Liver (tissue), 9 donors: ENCODE data around the gene GJA10. TPM values are rescaled to one million over a fixed set of nuclear protein-coding genes. Genes with fewer than 3 reads are reported as not detected.

Experiments
- DNase-seq: peaks from one replicate; pipeline ENCODE4 v3.0.0-alpha.2; 2017; ENCODE audit warnings: low spot score
- H3K27ac ChIP-seq, 2 donors: one replicate each; pipeline ENCODE4 v1.7.0; 2013; ENCODE audit warnings: inconsistent platforms in 2 of 2, low read length in 2 of 2, control low read depth in 1 of 2, low read depth in 1 of 2, mild to moderate bottlenecking in 1 of 2
- H3K27me3 ChIP-seq, 4 donors: one replicate each; pipeline versions ENCODE4 v1.6.1 to v1.7.0; 2013; ENCODE audit warnings: low read length in 3 of 4, inconsistent platforms in 1 of 4, mild to moderate bottlenecking in 1 of 4, moderate library complexity in 1 of 4; ENCODE audit not compliant: control insufficient read depth in 4 of 4, insufficient read depth in 4 of 4
- H3K36me3 ChIP-seq, 4 donors: one replicate each; pipeline versions ENCODE4 v1.6.1 to v1.7.0; 2013; ENCODE audit warnings: low read length in 3 of 4, mild to moderate bottlenecking in 3 of 4, low read depth in 1 of 4, moderate library complexity in 1 of 4; ENCODE audit not compliant: control insufficient read depth in 4 of 4, insufficient read depth in 3 of 4
- H3K4me1 ChIP-seq, 4 donors: one replicate each; pipeline versions ENCODE4 v1.6.1 to v1.7.0; 2013; ENCODE audit warnings: low read length in 3 of 4, mild to moderate bottlenecking in 3 of 4, moderate library complexity in 1 of 4; ENCODE audit not compliant: control insufficient read depth in 4 of 4, insufficient read depth in 4 of 4
- H3K4me3 ChIP-seq, 3 donors: one replicate each; pipeline versions ENCODE4 v1.6.1 to v1.7.0; 2013; ENCODE audit warnings: low read length in 3 of 3, control low read depth in 1 of 3, low read depth in 1 of 3, mild to moderate bottlenecking in 1 of 3
- H3K9ac ChIP-seq, 2 donors: one replicate each; pipeline ENCODE4 v1.7.0; 2013; ENCODE audit warnings: low read length in 2 of 2, mild to moderate bottlenecking in 2 of 2, moderate library complexity in 2 of 2, control low read depth in 1 of 2, low read depth in 1 of 2
- H3K9me3 ChIP-seq, 4 donors: one replicate each; pipeline versions ENCODE4 v1.6.1 to v1.7.0; 2013; ENCODE audit warnings: low read length in 3 of 4; ENCODE audit not compliant: control insufficient read depth in 4 of 4
- ATF3 ChIP-seq: IDR thresholded peaks from 2 replicates; pipeline ENCODE4 v1.6.1; 2016; ENCODE audit warnings: antibody characterized with exemption
- CTCF ChIP-seq: fragments of 150-350 bp; IDR thresholded peaks from 2 replicates; pipeline ENCODE4 v1.5.1; 2017; ENCODE audit warnings: improper control_type of control experiment, low read depth, low read length; ENCODE audit not compliant: missing input control
- EGR1 ChIP-seq, 2 donors: IDR thresholded peaks; 2 replicates each; pipeline ENCODE4 v1.6.1; 2016 to 2018; ENCODE audit warnings: antibody characterized with exemption in 2 of 2, low read depth in 2 of 2
- FOXA1 ChIP-seq: IDR thresholded peaks from 2 replicates; pipeline ENCODE4 v1.6.1; 2016; ENCODE audit warnings: antibody characterized with exemption
- FOXA2 ChIP-seq: IDR thresholded peaks from 2 replicates; pipeline ENCODE4 v1.6.1; 2016; ENCODE audit warnings: antibody characterized with exemption
- GABPA ChIP-seq, 2 donors: IDR thresholded peaks in 1 of 2; conservative IDR thresholded peaks in 1 of 2; 2 replicates each; pipeline ENCODE4 v1.6.1; 2016; ENCODE audit warnings: antibody characterized with exemption in 2 of 2, mild to moderate bottlenecking in 1 of 2, moderate library complexity in 1 of 2
- HNF4A ChIP-seq, 2 donors: conservative IDR thresholded peaks; 2 replicates each; pipeline ENCODE4 v1.6.1; 2016; ENCODE audit warnings: antibody characterized with exemption in 2 of 2, mild to moderate bottlenecking in 2 of 2
- JUND ChIP-seq, 2 donors: IDR thresholded peaks; 2 replicates each; pipeline ENCODE4 v1.6.1; 2016; ENCODE audit warnings: antibody characterized with exemption in 2 of 2
- MAX ChIP-seq: IDR thresholded peaks from 2 replicates; pipeline ENCODE4 v1.6.1; 2016; ENCODE audit warnings: antibody characterized with exemption
- NR2F2 ChIP-seq: IDR thresholded peaks from 2 replicates; pipeline ENCODE4 v1.6.1; 2016; ENCODE audit warnings: antibody characterized with exemption
- RAD21 ChIP-seq, 2 donors: IDR thresholded peaks; 2 replicates each; pipeline ENCODE4 v1.6.1; 2016; ENCODE audit warnings: antibody characterized with exemption in 2 of 2, mild to moderate bottlenecking in 2 of 2
- REST ChIP-seq: IDR thresholded peaks from 2 replicates; pipeline ENCODE4 v1.6.1; 2016; ENCODE audit warnings: antibody characterized with exemption, mild to moderate bottlenecking
- RXRA ChIP-seq, 2 donors: IDR thresholded peaks; 2 replicates each; pipeline ENCODE4 v1.6.1; 2017 to 2018; ENCODE audit warnings: antibody characterized with exemption in 2 of 2, mild to moderate bottlenecking in 1 of 2
- TAF1 ChIP-seq: conservative IDR thresholded peaks from 2 replicates; pipeline ENCODE4 v1.6.1; 2016; ENCODE audit warnings: antibody characterized with exemption, mild to moderate bottlenecking
- YY1 ChIP-seq: IDR thresholded peaks from 2 replicates; pipeline ENCODE4 v1.6.1; 2016; ENCODE audit warnings: antibody characterized with exemption, mild to moderate bottlenecking
- WGBS: extraction: QIAGEN DNeasy Blood & Tissue Kit; methylation state at CpG from one replicate; pipeline ENCODE4 v1.1.7; 2013; 5-methylcytosine and 5-hydroxymethylcytosine counted together
- polyA plus RNA-seq, 2 donors: library from polyadenylated mRNA; stranded (reverse) in 1 of 2; unstranded in 1 of 2; fragments of 200-250 nt in 1 of 2; fragments of >200 nt in 1 of 2; fragmentation: Nextera tagmentation in 1 of 2; extraction: Ambion mirVana in 1 of 2; gene quantifications; one replicate each; pipeline versions ENCODE4 v1.2.1 to v1.2.3, GENCODE V29; 2013 to 2015
- total RNA-seq, 2 donors: library from RNA; depleted of rRNA; stranded (reverse); fragments of >200 nt; gene quantifications; one replicate each; pipeline ENCODE4 v1.2.3, GENCODE V29; 2014
- donor health status: healthy.
- donor health status: healthy.
- donor health status: healthy.
- donor health status: healthy.
- donor health status: healthy.

Gene GJA10
- total and polyA plus RNA-seq, 4 donors, result not detected

GRCh38 chr6:89910902-89911240 lies 16.6 kb downstream of the GJA10 start (continued):
- TF ChIP-seq RXRA (IDR thresholded peaks at IDR 0.05), result no peak
- no peak for TF ChIP-seq GABPA (IDR thresholded peaks at IDR 0.05 in 1 of 2, conservative IDR thresholded peaks at IDR 0.05 in 1 of 2)
- no peak for TF ChIP-seq FOXA2
- TF ChIP-seq YY1, result no peak

- 92% methylated on average over 3 of the region's 3 CpGs for WGBS
- peaks cover 0 to 4% (median 2%) of the 10 kb centered on the region in 4 donors for H3K9me3 ChIP-seq
- no peak overlapping the region for H3K4me3 ChIP-seq
- H3K36me3 ChIP-seq, result no peaks in the 10 kb centered on the region
- no peaks in the 10 kb centered on the region for H3K27me3 ChIP-seq
- H3K4me1 ChIP-seq, result no peaks in the 10 kb centered on the region
- no peak for TF ChIP-seq TAF1
- no peak for TF ChIP-seq EGR1 (IDR thresholded peaks at IDR 0.05; ENCODE audit: low read depth in 2 of 2)
- TF ChIP-seq REST, result no peak
- no peak for TF ChIP-seq ATF3
- TF ChIP-seq FOXA1, result no peak
- H3K27ac ChIP-seq, result no peak overlapping the region
- no peak for DNase-seq
- no peak overlapping the region for H3K9ac ChIP-seq
Measured at GRCh38 chr6:89916136-89916920, 22.1 kb downstream of the GJA10 start.

- Histone ChIP-seq H3K27me3 (no peaks in the 10 kb centered on the region), H3K36me3 (no peaks in the 10 kb centered on the region), H3K9ac (no peak overlapping the region), H3K4me1 (no peaks in the 10 kb centered on the region), H3K27ac (no peak overlapping the region), H3K9me3 (peaks cover 0 to 4% (median 2%) of the 10 kb centered on the region in 4 donors), H3K4me3 (no peak overlapping the region)
- WGBS, result 90% methylated on average over 4 of the region's 4 CpGs
- TF ChIP-seq JUND (IDR thresholded peaks at IDR 0.05), result no peak
- no peak for TF ChIP-seq EGR1 (IDR thresholded peaks at IDR 0.05; ENCODE audit: low read depth in 2 of 2)
- no peak for TF ChIP-seq FOXA2
- TF ChIP-seq TAF1, result no peak
- no peak for TF ChIP-seq CTCF
- no peak for TF ChIP-seq GABPA (IDR thresholded peaks at IDR 0.05 in 1 of 2, conservative IDR thresholded peaks at IDR 0.05 in 1 of 2)
- no peak for TF ChIP-seq NR2F2
- TF ChIP-seq MAX, result no peak
- no peak for TF ChIP-seq RAD21 (IDR thresholded peaks at IDR 0.05)
- TF ChIP-seq HNF4A (conservative IDR thresholded peaks at IDR 0.05), result no peak
- no peak for DNase-seq
Measured at GRCh38 chr6:89917216-89917615, 22.9 kb downstream of the GJA10 start.
